Measurements from ENCODE around the gene KCNN4. TPM values are rescaled to one million over a fixed set of nuclear protein-coding genes. Genes with fewer than 3 reads are reported as not detected.
A peak's percentile ranks its signal among the peaks of the same experiment; 100 is the strongest.
"Not testable (repeated sequence)": the region's sequence is repeated elsewhere in the genome, so short reads cannot be mapped to it uniquely, and the experiment has no call there.

The KCNN4 gene
- total RNA-seq, 1 experiment from 2014 or later = 0.26 TPM

DNA sequence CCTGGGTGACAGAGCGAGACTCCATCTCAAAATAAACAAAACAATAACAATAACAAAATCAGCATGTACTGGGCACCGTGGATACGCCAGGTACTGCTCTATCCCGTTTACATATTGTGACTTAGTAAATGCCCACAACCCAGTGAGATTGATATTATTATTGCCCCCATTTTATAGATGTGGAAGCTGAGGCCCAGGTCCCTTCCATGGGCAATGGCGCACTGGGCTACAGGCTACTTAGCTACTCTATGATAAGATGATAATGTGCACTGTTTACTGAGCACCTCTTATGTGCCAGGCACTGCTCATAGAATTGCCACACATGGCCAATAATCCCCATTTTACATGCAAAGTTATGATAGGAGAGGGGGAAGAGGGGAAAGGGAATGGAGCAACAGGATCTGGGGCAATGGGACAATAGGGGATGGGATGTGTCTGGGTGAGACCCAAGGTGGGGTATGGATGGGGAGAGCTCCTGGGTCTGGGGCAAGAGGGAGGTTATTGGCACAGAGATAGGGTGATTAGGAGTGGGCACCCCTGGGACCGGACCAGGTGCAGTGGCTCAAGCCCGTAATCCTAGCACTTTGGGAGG, 5.4 kb downstream of the KCNN4 start:
- Histone ChIP-seq H3K9me3 (ENCODE audit: control insufficient read depth, low read depth, low read length) (no peaks in the 10 kb centered on the region), H3K14ac (ENCODE audit: insufficient read depth, low read length) (no peak overlapping the region), H2BK12ac (ENCODE audit: insufficient read length, low read depth, low read length) (no peak overlapping the region), H3K79me2 (ENCODE audit: insufficient read depth, low read length) (no peaks in the 10 kb centered on the region), H2BK120ac (ENCODE audit: low read depth, low read length, poor library complexity, severe bottlenecking) (no peak overlapping the region), H2BK5ac (ENCODE audit: insufficient read length, low read length) (no peak overlapping the region), H3K4me1 (ENCODE audit: insufficient read depth, low read length) (peaks cover 7% of the 10 kb centered on the region; the same call in 1 of the 2 replicates), H2BK20ac (ENCODE audit: low read depth, low read length, poor library complexity, severe bottlenecking) (no peak overlapping the region), H3K4me2 (ENCODE audit: insufficient read depth, insufficient read length, low read length) (no peak overlapping the region), H3K79me1 (ENCODE audit: insufficient read depth, low read depth, low read length, poor library complexity, severe bottlenecking) (no peaks in the 10 kb centered on the region), H3K23me2 (ENCODE audit: insufficient read length, low read depth, low read length, poor library complexity, severe bottlenecking) (peaks cover 7% of the 10 kb centered on the region), H3K9ac (ENCODE audit: extremely low read depth, insufficient read length, low read length) (no peak overlapping the region), H4K91ac (ENCODE audit: insufficient read length, low read depth, low read length) (no peak overlapping the region), H3K27me3 (ENCODE audit: insufficient read depth, low read length) (peaks cover 12% of the 10 kb centered on the region; the same call in 1 of the 2 replicates), H3T11ph (ENCODE audit: low read length) (no peak overlapping the region), H3K27ac (ENCODE audit: insufficient read length, low read depth, low read length) (no peak overlapping the region), H4K20me1 (ENCODE audit: control insufficient read depth, insufficient read depth, insufficient read length) (no peaks in the 10 kb centered on the region), H4K8ac (replicated peaks; ENCODE audit: insufficient read length, low read depth, low read length) (no peak overlapping the region), H3K23ac (ENCODE audit: insufficient read length, low read depth, low read length) (no peak overlapping the region), H3K4ac (ENCODE audit: low read depth, low read length) (no peak overlapping the region), H2BK15ac (ENCODE audit: low read depth, low read length) (no peak overlapping the region), H3K18ac (ENCODE audit: insufficient read length, low read depth, low read length) (no peak overlapping the region), H2AK5ac (ENCODE audit: insufficient read length, low read length) (no peak overlapping the region), H3K56ac (ENCODE audit: insufficient read length, low read depth, low read length) (no peak overlapping the region), H2AFZ (ENCODE audit: low read length) (no peak overlapping the region), H4K5ac (ENCODE audit: insufficient read length, low read depth, low read length) (no peak overlapping the region)
- Mint-ChIP-seq H3K4me3 (peak overlapping the region in 1 of 2 experiments; percentile 79; a peak in 3 of 5 replicates), H3K27ac (no peak overlapping the region), H3K27me3 (ENCODE audit: low read depth) (peaks cover 79% of the 10 kb centered on the region), H3K9me3 (no peaks in the 10 kb centered on the region; a peak in 1 of 5 replicates), H3K36me3 (ENCODE audit: insufficient read depth in 1 of 3, low read depth in 3 of 3) (no peaks in the 10 kb centered on the region; a peak in 2 of 7 replicates), H3K4me1 (peaks cover 39 to 55% of the 10 kb centered on the region in 2 experiments)
- no peak for DNase-seq
- TF ChIP-seq, protein P1, sequence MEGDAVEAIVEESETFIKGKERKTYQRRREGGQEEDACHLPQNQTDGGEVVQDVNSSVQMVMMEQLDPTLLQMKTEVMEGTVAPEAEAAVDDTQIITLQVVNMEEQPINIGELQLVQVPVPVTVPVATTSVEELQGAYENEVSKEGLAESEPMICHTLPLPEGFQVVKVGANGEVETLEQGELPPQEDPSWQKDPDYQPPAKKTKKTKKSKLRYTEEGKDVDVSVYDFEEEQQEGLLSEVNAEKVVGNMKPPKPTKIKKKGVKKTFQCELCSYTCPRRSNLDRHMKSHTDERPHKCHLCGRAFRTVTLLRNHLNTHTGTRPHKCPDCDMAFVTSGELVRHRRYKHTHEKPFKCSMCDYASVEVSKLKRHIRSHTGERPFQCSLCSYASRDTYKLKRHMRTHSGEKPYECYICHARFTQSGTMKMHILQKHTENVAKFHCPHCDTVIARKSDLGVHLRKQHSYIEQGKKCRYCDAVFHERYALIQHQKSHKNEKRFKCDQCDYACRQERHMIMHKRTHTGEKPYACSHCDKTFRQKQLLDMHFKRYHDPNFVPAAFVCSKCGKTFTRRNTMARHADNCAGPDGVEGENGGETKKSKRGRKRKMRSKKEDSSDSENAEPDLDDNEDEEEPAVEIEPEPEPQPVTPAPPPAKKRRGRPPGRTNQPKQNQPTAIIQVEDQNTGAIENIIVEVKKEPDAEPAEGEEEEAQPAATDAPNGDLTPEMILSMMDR (conservative IDR thresholded peaks at IDR 0.05) = no peak
- WGBS (ENCODE audit: extremely low coverage, insufficient read length, low lambda C conversion rate) = no CpG with 5 or more reads among the region's 7 CpGs

DNA sequence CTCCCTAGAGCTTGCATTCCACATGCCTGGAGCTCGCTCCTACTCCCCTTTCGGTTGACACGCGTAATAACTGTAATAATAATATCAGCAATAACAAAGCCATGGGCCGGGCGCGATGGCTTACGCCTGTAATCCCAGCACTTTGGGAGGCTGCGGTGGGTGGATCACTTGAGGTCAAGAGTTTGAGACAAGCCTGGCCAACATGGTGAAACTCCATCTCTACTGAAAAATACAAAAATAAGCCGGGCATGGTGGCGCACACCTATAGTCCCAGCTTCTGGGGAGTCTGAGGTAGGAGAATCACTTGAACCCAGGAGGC, 5.9 kb downstream of the KCNN4 start:
- not testable (repeated sequence) for H4K8ac ChIP-seq (replicated peaks; ENCODE audit: insufficient read length, low read depth, low read length)

More for the DNA sequence above, 5.9 kb downstream of the KCNN4 start:
- H3K14ac ChIP-seq (ENCODE audit: insufficient read depth, low read length); H3K4ac ChIP-seq (ENCODE audit: low read depth, low read length); H3K56ac ChIP-seq (ENCODE audit: insufficient read length, low read depth, low read length); H3K23me2 ChIP-seq (ENCODE audit: insufficient read length, low read depth, low read length, poor library complexity, severe bottlenecking); H3K23ac ChIP-seq (ENCODE audit: insufficient read length, low read depth, low read length); H3K36me3 Mint-ChIP-seq (ENCODE audit: insufficient read depth in 1 of 3, low read depth in 3 of 3); H3K18ac ChIP-seq (ENCODE audit: insufficient read length, low read depth, low read length); H3K4me1 ChIP-seq (ENCODE audit: insufficient read depth, low read length); H2BK120ac ChIP-seq (ENCODE audit: low read depth, low read length, poor library complexity, severe bottlenecking); H2BK5ac ChIP-seq (ENCODE audit: insufficient read length, low read length); H3K9ac ChIP-seq (ENCODE audit: extremely low read depth, insufficient read length, low read length); H3K79me1 ChIP-seq (ENCODE audit: insufficient read depth, low read depth, low read length, poor library complexity, severe bottlenecking); H3K9me3 ChIP-seq (ENCODE audit: control insufficient read depth, low read depth, low read length); H2AK5ac ChIP-seq (ENCODE audit: insufficient read length, low read length); H2AFZ ChIP-seq (ENCODE audit: low read length); H3K79me2 ChIP-seq (ENCODE audit: insufficient read depth, low read length); H2BK12ac ChIP-seq (ENCODE audit: insufficient read length, low read depth, low read length); H4K91ac ChIP-seq (ENCODE audit: insufficient read length, low read depth, low read length); H4K20me1 ChIP-seq (ENCODE audit: control insufficient read depth, insufficient read depth, insufficient read length); H2BK20ac ChIP-seq (ENCODE audit: low read depth, low read length, poor library complexity, severe bottlenecking); H3K27ac ChIP-seq (ENCODE audit: insufficient read length, low read depth, low read length); H3K9me3 Mint-ChIP-seq; H3T11ph ChIP-seq (ENCODE audit: low read length); H4K5ac ChIP-seq (ENCODE audit: insufficient read length, low read depth, low read length); H3K27ac Mint-ChIP-seq; DNase-seq; H2BK15ac ChIP-seq (ENCODE audit: low read depth, low read length): not testable (repeated sequence)
- Mint-ChIP-seq H3K4me3 (peak overlapping the region; percentile 56 to 79; a peak in 4 of 5 replicates), H3K27me3 (ENCODE audit: low read depth) (peaks cover 84% of the 10 kb centered on the region), H3K4me1 (peaks cover 39 to 52% of the 10 kb centered on the region in 2 experiments)
- H3K4me2 ChIP-seq (ENCODE audit: insufficient read depth, insufficient read length, low read length) = peak overlapping the region; percentile 5
- peaks cover 12% of the 10 kb centered on the region; the same call in 1 of the 2 replicates for H3K27me3 ChIP-seq (ENCODE audit: insufficient read depth, low read length)
- no CpG with 5 or more reads among the region's 11 CpGs for WGBS (ENCODE audit: extremely low coverage, insufficient read length, low lambda C conversion rate)
